NCI-H2227 treated with DMSO at 0.1 percent for 48 hours (cell line): Measurements from ENCODE around the gene RFC5.
"Not testable (repeated sequence)": the region's sequence is repeated elsewhere in the genome, so short reads cannot be mapped to it uniquely, and the experiment has no call there.

Experiments
- DNase-seq: peaks from one replicate; lab custom pipeline; 2025; lab: John Stamatoyannopoulos, UW

RFC5 gene

GRCh38 chr12:118052324-118053070 is 36.0 kb downstream of the RFC5 start:
- no peak for DNase-seq

GRCh38 chr12:118053071-118053985 is 36.8 kb downstream of the RFC5 start:
- DNase-seq, result no peak

GRCh38 chr12:118055144-118055557 is 38.6 kb downstream of the RFC5 start:
- DNase-seq, result no peak

GRCh38 chr12:118055865-118056773 is 39.6 kb downstream of the RFC5 start:
- DNase-seq, result no peak

GRCh38 chr12:118058227-118058626 is 41.7 kb downstream of the RFC5 start:
- DNase-seq, result no peak

GRCh38 chr12:118058881-118059280 is 42.4 kb downstream of the RFC5 start:
- no peak for DNase-seq

GRCh38 chr12:118059341-118060191 is 43.1 kb downstream of the RFC5 start:
- no peak for DNase-seq

- no peak for DNase-seq
Observed at GRCh38 chr12:118060301-118061010, 44.0 kb downstream of the RFC5 start.

- DNase-seq, result peak; percentile 34
Observed at GRCh38 chr12:118061011-118061872, 44.7 kb downstream of the RFC5 start, which contains the start of gene WSB2. WSB2 (minus strand) TSS chr12:118061179; CDS start chr12:118061048, 131 bp downstream.

GRCh38 chr12:118061873-118062843 is 45.7 kb downstream of the RFC5 start:
- peak; percentile 64 for DNase-seq

GRCh38 chr12:118063576-118064391 is 47.3 kb downstream of the RFC5 start:
- DNase-seq, result no peak

- DNase-seq, result no peak
Observed at GRCh38 chr12:118064608-118065007, 48.1 kb downstream of the RFC5 start.

- no peak for DNase-seq
Observed at GRCh38 chr12:118065380-118065779, 48.9 kb downstream of the RFC5 start.

GRCh38 chr12:118068445-118068844 is 51.9 kb downstream of the RFC5 start:
- DNase-seq, result no peak

GRCh38 chr12:118070650-118071049 is 54.1 kb downstream of the RFC5 start:
- no peak for DNase-seq

- DNase-seq, result no peak
Observed at GRCh38 chr12:118073768-118074167, 57.3 kb downstream of the RFC5 start.

- DNase-seq, result not testable (repeated sequence)
Observed at GRCh38 chr12:118081521-118081920, 65.0 kb downstream of the RFC5 start.
